ENCODE data around the gene NPL. TPM values are rescaled to one million over a fixed set of nuclear protein-coding genes. Genes with fewer than 3 reads are reported as not detected.

Gene NPL
- total RNA-seq, 3 donors from 2014 or later (not counting 1 experiment from before 2014, with no cell fraction given), result 5.2 to 10.6 (median 6.8) TPM

DNA sequence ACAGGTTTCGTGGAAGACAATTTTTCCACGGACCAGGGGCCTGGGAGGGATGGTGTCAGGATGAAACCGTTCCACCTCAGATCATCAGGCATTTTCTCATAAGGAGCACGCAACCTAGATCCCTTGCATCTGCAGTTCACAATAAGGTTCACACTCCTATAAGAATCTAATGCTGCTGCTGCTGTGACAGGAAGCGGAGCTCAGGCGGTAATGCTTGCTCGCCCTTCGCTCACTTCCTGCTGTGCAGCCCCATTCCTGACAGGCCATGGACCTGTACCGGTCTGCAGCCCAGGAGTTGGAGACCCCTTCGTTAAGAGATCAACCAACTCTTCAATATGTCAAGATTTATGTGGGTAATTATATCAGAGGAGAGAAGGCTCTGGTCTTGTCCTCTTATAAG lies 46.2 kb downstream of the NPL start:
- ATAC-seq (no peak), DNase-seq (no peak)
- Histone ChIP-seq H3K27me3 (ENCODE audit: control insufficient read depth, insufficient read depth, low read length) (no peaks in the 10 kb centered on the region), H3K4me3 (ENCODE audit: low read length) (no peak overlapping the region), H3K9me3 (ENCODE audit: control insufficient read depth, insufficient read depth, low read length) (no peaks in the 10 kb centered on the region), H3K36me3 (ENCODE audit: control insufficient read depth, insufficient read depth, low read length) (no peaks in the 10 kb centered on the region), H3K4me1 (ENCODE audit: control insufficient read depth, insufficient read depth, low read length) (peaks cover 17% of the 10 kb centered on the region), H3K27ac (ENCODE audit: low read length) (no peak overlapping the region)
- intact Hi-C loops (cut with micrococcal nuclease), result loop anchor here (5.0 to 10.0 kb wide), 3 partner anchors 219 to 639 kb away; partner anchors contain the start of genes RGS16 and SMG7
- WGBS (ENCODE audit: insufficient coverage), result 95% methylated on average over 9 of the region's 10 CpGs
- TF ChIP-seq, protein P1, sequence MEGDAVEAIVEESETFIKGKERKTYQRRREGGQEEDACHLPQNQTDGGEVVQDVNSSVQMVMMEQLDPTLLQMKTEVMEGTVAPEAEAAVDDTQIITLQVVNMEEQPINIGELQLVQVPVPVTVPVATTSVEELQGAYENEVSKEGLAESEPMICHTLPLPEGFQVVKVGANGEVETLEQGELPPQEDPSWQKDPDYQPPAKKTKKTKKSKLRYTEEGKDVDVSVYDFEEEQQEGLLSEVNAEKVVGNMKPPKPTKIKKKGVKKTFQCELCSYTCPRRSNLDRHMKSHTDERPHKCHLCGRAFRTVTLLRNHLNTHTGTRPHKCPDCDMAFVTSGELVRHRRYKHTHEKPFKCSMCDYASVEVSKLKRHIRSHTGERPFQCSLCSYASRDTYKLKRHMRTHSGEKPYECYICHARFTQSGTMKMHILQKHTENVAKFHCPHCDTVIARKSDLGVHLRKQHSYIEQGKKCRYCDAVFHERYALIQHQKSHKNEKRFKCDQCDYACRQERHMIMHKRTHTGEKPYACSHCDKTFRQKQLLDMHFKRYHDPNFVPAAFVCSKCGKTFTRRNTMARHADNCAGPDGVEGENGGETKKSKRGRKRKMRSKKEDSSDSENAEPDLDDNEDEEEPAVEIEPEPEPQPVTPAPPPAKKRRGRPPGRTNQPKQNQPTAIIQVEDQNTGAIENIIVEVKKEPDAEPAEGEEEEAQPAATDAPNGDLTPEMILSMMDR (IDR thresholded peaks at IDR 0.05), result no peak
- Mint-ChIP-seq H3K4me3 (no peak overlapping the region), H3K36me3 (no peaks in the 10 kb centered on the region), H3K4me1 (peaks cover 20 to 22% of the 10 kb centered on the region in 2 donors), H3K27ac (no peak overlapping the region), H3K27me3 (ENCODE audit: low read depth in 2 of 2) (peaks cover 4 to 8% of the 10 kb centered on the region in 2 donors), H3K9me3 (no peaks in the 10 kb centered on the region)

DNA sequence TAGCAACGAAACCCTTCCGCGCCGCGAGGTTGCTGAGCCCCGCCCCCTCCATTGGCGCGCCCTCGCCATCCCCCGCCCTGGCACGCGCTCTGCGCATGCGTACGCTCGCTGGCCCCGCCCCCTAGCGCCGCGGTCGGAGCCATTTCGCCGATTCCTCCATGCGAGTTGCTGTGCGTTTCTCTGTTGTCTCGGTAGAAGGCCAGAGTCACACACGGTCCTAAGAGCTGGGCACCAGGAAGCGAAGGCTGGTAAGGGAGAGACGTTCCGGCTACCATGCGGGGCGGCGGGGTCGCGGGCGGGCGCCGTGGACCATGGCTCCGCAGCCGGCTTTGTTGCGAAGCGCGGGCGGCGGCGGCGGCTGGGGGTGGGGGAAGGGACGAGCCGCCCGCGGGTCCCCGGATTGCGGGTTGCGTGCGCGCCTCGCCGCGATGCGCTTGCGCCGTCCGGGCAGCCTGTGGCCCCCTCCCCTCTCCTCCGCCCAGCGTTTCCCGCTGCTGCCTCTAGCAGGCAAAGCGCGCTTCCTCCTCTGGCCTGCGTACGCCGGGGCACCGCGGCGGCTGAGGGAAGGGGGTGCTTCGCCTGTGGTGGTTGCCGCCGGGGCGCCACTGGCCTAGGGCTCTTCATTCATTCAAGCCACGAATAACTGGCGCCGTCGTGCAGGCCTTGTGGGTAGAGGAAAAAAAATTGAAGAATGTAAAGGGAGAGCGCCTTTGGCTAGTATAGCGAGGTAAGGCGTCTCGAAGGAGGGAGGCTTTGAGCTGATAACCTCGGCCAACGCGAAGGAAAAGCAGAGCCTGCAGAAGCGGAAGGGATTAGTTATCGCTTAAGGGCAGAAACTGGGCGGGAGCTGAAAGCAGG lies 49.9 kb downstream of the NPL start, which contains the start of gene DHX9:
TSS of gene DHX9 (plus strand) at position 139 of the 858 bp plus-strand sequence. CDS start 3,220 bp downstream, outside the sequence.
- peaks cover 16% of the 10 kb centered on the region for H3K36me3 ChIP-seq (ENCODE audit: control insufficient read depth, insufficient read depth, low read length)
- intact Hi-C loops (cut with micrococcal nuclease), result loop anchor here (2.0 to 10.0 kb wide), 6 partner anchors 51 to 1745 kb away; partner anchors contain the start of genes NPL, RGS16, RNASEL and SMG7
- Mint-ChIP-seq H3K27ac (peak within 1 kb of the TSS; percentile 92 to 94), H3K9me3 (no peaks in the 10 kb centered on the region), H3K4me1 (peaks cover 46 to 55% of the 10 kb centered on the region in 2 donors), H3K36me3 (no peaks in the 10 kb centered on the region), H3K4me3 (peak within 1 kb of the TSS; percentile 99), H3K27me3 (ENCODE audit: low read depth in 2 of 2) (peaks cover 4 to 8% of the 10 kb centered on the region in 2 donors)
- 0% methylated on average over 92 of the region's 92 CpGs for WGBS (ENCODE audit: insufficient coverage)
- peaks cover 21% of the 10 kb centered on the region for H3K4me1 ChIP-seq (ENCODE audit: control insufficient read depth, insufficient read depth, low read length)
- peak within 1 kb of the TSS; percentile 63 for H3K4me3 ChIP-seq (ENCODE audit: low read length)
- ATAC-seq, result peak; percentile 80 to 92 (median 83)
- peak within 1 kb of the TSS; percentile 89 for H3K27ac ChIP-seq (ENCODE audit: low read length)
- peak; percentile 97 to 98 for DNase-seq
- TF ChIP-seq, protein P1 (IDR thresholded peaks at IDR 0.05), result no peak
- H3K9me3 ChIP-seq (ENCODE audit: control insufficient read depth, insufficient read depth, low read length), result no peaks in the 10 kb centered on the region
- H3K27me3 ChIP-seq (ENCODE audit: control insufficient read depth, insufficient read depth, low read length), result no peaks in the 10 kb centered on the region

DNA sequence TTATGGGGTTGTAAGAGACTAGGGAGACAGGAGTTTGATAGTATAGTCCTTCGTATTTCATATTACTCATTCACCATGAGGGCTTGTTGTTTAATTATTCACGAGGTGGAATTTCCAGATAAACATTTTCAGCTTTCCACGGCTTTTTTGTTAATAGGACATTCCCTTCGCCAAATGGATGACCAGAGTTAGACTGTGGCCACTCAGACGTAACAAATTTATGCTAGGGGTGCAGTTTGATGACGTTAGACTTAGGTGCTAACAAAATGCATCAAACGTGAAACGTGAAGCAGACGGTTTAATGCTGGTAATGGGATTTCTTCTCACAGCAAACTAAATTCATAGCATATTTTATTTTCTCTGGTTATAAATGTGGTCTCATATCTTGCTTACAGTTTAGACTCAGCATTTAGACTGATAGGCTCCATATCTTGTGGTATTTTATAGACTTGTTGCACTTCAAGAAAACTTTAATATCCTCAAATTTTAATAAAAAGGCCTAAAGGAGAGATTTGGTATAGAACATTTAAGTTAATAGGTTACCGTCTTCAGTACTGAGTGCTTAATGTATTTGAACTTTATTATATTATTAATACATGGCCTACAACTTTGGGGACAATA lies 51.9 kb downstream of the NPL start:
- H3K9me3 Mint-ChIP-seq, result no peaks in the 10 kb centered on the region
- peak overlapping the region; percentile 99 for H3K4me3 Mint-ChIP-seq
- H3K27me3 Mint-ChIP-seq (ENCODE audit: low read depth in 2 of 2), result no peaks in the 10 kb centered on the region
- peak overlapping the region; percentile 92 to 94 for H3K27ac Mint-ChIP-seq
- DNase-seq, result peak in 1 of 2 donors; percentile 31
- H3K4me1 Mint-ChIP-seq, result peaks cover 55 to 59% of the 10 kb centered on the region in 2 donors
- Histone ChIP-seq H3K36me3 (ENCODE audit: control insufficient read depth, insufficient read depth, low read length) (peaks cover 26% of the 10 kb centered on the region), H3K9me3 (ENCODE audit: control insufficient read depth, insufficient read depth, low read length) (no peaks in the 10 kb centered on the region), H3K27me3 (ENCODE audit: control insufficient read depth, insufficient read depth, low read length) (no peaks in the 10 kb centered on the region), H3K27ac (ENCODE audit: low read length) (no peak overlapping the region), H3K4me3 (ENCODE audit: low read length) (no peak overlapping the region), H3K4me1 (ENCODE audit: control insufficient read depth, insufficient read depth, low read length) (peaks cover 29% of the 10 kb centered on the region)
- no peak for ATAC-seq
- intact Hi-C loops (cut with micrococcal nuclease), result loop anchor here (10.0 kb wide), 1 partner anchor 1747 kb away; no protein-coding TSS in a partner anchor
- WGBS (ENCODE audit: insufficient coverage), result 47% methylated on average over 7 of the region's 10 CpGs
- no peaks in the 10 kb centered on the region for H3K36me3 Mint-ChIP-seq
- TF ChIP-seq, protein P1 (IDR thresholded peaks at IDR 0.05), result no peak

Measured in natural killer cell (primary cell).